K562 (cell line): Measurements from ENCODE around the gene IL17REL. TPM values are rescaled to one million over a fixed set of nuclear protein-coding genes. Genes with fewer than 3 reads are reported as not detected.
A peak's percentile ranks its signal among the peaks of the same experiment; 100 is the strongest.

Experiments used
- COPS2 ChIP-seq: fragments of 450-650 bp; conservative IDR thresholded peaks from 2 replicates; pipeline ENCODE4 v1.6.1; 2016; ENCODE audit warnings: mild to moderate bottlenecking, moderate library complexity
- ESRRA ChIP-seq: fragments of 450-650 bp; IDR thresholded peaks from 2 replicates; pipeline ENCODE4 v1.6.1; 2014; ENCODE audit warnings: low read depth, mild to moderate bottlenecking, moderate library complexity, borderline replicate concordance
- HMG20B ChIP-seq: fragments of 250-450 bp; sonication (Bioruptor Pico); IDR thresholded peaks from 2 replicates; pipeline ENCODE4 v1.5.0; 2021; ENCODE audit warnings: mild to moderate bottlenecking
- LCOR ChIP-seq: sonication (generic); formaldehyde crosslinking; IDR thresholded peaks from 2 replicates; pipeline ENCODE4 v1.8.0; 2022; ENCODE audit warnings: mild to moderate bottlenecking, missing genetic modification reagents
- MYNN ChIP-seq, 2 experiments: sonication (generic); formaldehyde crosslinking in 1 of 2; IDR thresholded peaks; 2 replicates each; pipeline versions ENCODE4 v1.5.0 to v1.6.1; 2016 to 2020; ENCODE audit warnings: antibody characterized with exemption in 1 of 2, missing genetic modification reagents in 1 of 2
- RHOXF2B ChIP-seq: fragments of 250-450 bp; sonication (Bioruptor Pico); conservative IDR thresholded peaks from 2 replicates; pipeline ENCODE4 v1.5.1; 2021
- SIRT6 ChIP-seq: IDR thresholded peaks from one replicate; pipeline ENCODE4 v1.6.1; 2012; ENCODE audit warnings: low read depth, mild to moderate bottlenecking, control low read depth, inconsistent platforms, low read length, moderate library complexity
- SMC3 ChIP-seq: conservative IDR thresholded peaks from 2 replicates; pipeline ENCODE4 v1.6.1; 2011; ENCODE audit warnings: low read depth, low read length, improper control_type of control experiment; ENCODE audit not compliant: insufficient read depth
- SP2 ChIP-seq: IDR thresholded peaks from 2 replicates; pipeline ENCODE4 v1.6.1; 2011; ENCODE audit warnings: mild to moderate bottlenecking, low read depth, low read length, moderate library complexity; ENCODE audit not compliant: poor library complexity, severe bottlenecking; ENCODE audit errors: extremely low read depth
- ZNF184 ChIP-seq: sonication (generic); formaldehyde crosslinking; IDR thresholded peaks from 2 replicates; pipeline ENCODE4 v1.5.0; 2020; ENCODE audit warnings: missing genetic modification reagents
- ZNF282 ChIP-seq: sonication (generic); formaldehyde crosslinking; IDR thresholded peaks from 2 replicates; pipeline ENCODE4 v1.8.1; 2023; ENCODE audit warnings: missing genetic modification reagents
- ZNF695 ChIP-seq: fragments of 450-650 bp; formaldehyde crosslinking; IDR thresholded peaks from 2 replicates; pipeline ENCODE4 v1.4.0; 2020; ENCODE audit warnings: mild to moderate bottlenecking, moderate library complexity
- ZNF785 ChIP-seq: fragments of 250-450 bp; sonication (Bioruptor Pico); IDR thresholded peaks from 2 replicates; pipeline ENCODE4 v1.4.0; 2020; ENCODE audit warnings: mild to moderate bottlenecking
- polyA plus RNA-seq, 8 experiments: library from polyadenylated mRNA; depleted of rRNA in 4 of 8; stranded (reverse) in 5 of 8; unstranded in 3 of 8; fragments of >200 nt; fragmentation: Nextera tagmentation in 2 of 8; fragmentation: Illumina TruSeq in 1 of 8; extraction: Ambion mirVana in 2 of 8; extraction: Trizol in 1 of 8; gene quantifications; 2 replicates each; pipeline versions ENCODE4 v1.2.1 to v1.2.3, GENCODE V29; 2011 to 2014; ENCODE audit warnings: inconsistent platforms in 1 of 8, missing spikeins in 1 of 8
- total RNA-seq, 7 experiments: library from RNA; depleted of rRNA in 6 of 7; stranded (reverse); fragments of >200 nt in 6 of 7; fragmentation: Illumina TruSeq in 2 of 7; extraction: Trizol in 2 of 7; gene quantifications; 2 replicates each; pipeline versions ENCODE4 v1.2.1 to v1.2.3, GENCODE V29; 2011 to 2021; ENCODE audit warnings: low replicate concordance in 1 of 7
- TF ChIP-seq, protein P1 (sequence below), 2 experiments: IDR thresholded peaks; 2 replicates each; pipeline ENCODE4 v1.6.1; 2011; ENCODE audit warnings: borderline replicate concordance in 1 of 2, control low read depth in 1 of 2, low read depth in 1 of 2, low read length in 1 of 2, mild to moderate bottlenecking in 1 of 2, mixed read lengths in 1 of 2, moderate library complexity in 1 of 2; ENCODE audit not compliant: insufficient read depth in 1 of 2, insufficient read length in 1 of 2, poor library complexity in 1 of 2, severe bottlenecking in 1 of 2; ENCODE audit errors: extremely low read depth in 1 of 2
- TF ChIP-seq, protein P2 (sequence below), 2 experiments: fragments of 450-650 bp in 1 of 2; sonication (generic) in 1 of 2; formaldehyde crosslinking; conservative IDR thresholded peaks; 2 replicates each; pipeline versions ENCODE4 v1.4.0 to v1.8.1; 2020 to 2022; ENCODE audit warnings: mild to moderate bottlenecking in 1 of 2, missing genetic modification reagents in 1 of 2
- TF ChIP-seq, protein P3 (sequence below): fragments of 250-450 bp; sonication (Bioruptor Pico); IDR thresholded peaks from 2 replicates; pipeline ENCODE4 v1.5.0; 2022; ENCODE audit warnings: mild to moderate bottlenecking
- TF ChIP-seq, protein P4 (sequence below): fragments of 250-450 bp; sonication (Bioruptor Pico); IDR thresholded peaks from 2 replicates; pipeline ENCODE4 v1.5.0; 2021; ENCODE audit warnings: mild to moderate bottlenecking, borderline replicate concordance
- TF ChIP-seq, protein P5 (sequence below): fragments of 450-650 bp; IDR thresholded peaks from 2 replicates; pipeline ENCODE4 v1.6.1; 2016; ENCODE audit warnings: mild to moderate bottlenecking

IL17REL gene
- total and polyA plus RNA-seq, 9 of the 15 experiments (the other 6 are each of a cell fraction or from before 2014, with no cell fraction given): 0.05 to 0.42 (median 0.11) TPM; not detected in 4

DNA sequence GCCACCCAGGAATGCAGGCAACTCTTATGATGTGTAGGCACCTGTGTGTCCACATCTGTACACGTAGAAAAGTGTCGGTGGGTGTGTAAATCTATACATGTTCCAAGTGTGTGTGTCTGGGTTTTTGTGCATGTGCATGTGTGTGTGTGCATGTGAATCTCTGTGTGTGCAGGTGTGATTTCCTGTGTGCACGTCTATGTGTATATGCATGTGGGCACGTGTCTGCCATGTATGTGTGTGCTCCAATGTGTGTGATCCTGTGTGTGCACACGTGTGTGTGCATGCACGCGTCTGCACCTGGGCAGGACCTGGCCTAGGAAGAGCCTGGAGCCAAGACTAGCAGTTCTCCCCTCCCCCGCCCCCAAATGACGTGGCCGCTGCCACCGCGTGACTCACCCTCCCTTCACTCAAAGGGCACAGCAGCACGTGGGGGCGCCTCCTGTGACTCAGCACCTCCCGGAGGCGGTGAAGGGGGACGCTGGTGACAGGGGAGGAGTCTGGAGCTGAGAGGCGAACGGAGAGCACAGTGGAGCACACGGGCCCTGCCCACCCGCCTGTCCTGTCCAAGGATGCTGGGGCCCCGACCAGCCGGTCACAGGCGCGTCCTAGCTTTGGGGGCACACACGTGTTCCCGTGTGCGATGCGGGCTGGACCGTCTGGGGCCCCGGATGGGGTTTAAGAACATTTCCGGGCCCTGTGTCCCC lies 41.9 kb downstream of the IL17REL start (continued):
- no peak for TF ChIP-seq HMG20B (CRISPR knock-in tag)
- TF ChIP-seq ZNF695 (CRISPR knock-in tag): no peak
- TF ChIP-seq, protein P1, sequence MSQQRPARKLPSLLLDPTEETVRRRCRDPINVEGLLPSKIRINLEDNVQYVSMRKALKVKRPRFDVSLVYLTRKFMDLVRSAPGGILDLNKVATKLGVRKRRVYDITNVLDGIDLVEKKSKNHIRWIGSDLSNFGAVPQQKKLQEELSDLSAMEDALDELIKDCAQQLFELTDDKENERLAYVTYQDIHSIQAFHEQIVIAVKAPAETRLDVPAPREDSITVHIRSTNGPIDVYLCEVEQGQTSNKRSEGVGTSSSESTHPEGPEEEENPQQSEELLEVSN (IDR thresholded peaks at IDR 0.05; ENCODE audit: borderline replicate concordance in 1 of 2, extremely low read depth in 1 of 2, insufficient read depth in 1 of 2, insufficient read length in 1 of 2, low read depth in 1 of 2, low read length in 1 of 2, poor library complexity in 1 of 2, severe bottlenecking in 1 of 2): peak in 1 of 2 experiments; percentile 84
- TF ChIP-seq, protein P2, sequence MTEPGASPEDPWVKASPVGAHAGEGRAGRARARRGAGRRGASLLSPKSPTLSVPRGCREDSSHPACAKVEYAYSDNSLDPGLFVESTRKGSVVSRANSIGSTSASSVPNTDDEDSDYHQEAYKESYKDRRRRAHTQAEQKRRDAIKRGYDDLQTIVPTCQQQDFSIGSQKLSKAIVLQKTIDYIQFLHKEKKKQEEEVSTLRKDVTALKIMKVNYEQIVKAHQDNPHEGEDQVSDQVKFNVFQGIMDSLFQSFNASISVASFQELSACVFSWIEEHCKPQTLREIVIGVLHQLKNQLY (CRISPR knock-in tag; conservative IDR thresholded peaks at IDR 0.05): no peak
- TF ChIP-seq COPS2: no peak
- TF ChIP-seq, protein P3, sequence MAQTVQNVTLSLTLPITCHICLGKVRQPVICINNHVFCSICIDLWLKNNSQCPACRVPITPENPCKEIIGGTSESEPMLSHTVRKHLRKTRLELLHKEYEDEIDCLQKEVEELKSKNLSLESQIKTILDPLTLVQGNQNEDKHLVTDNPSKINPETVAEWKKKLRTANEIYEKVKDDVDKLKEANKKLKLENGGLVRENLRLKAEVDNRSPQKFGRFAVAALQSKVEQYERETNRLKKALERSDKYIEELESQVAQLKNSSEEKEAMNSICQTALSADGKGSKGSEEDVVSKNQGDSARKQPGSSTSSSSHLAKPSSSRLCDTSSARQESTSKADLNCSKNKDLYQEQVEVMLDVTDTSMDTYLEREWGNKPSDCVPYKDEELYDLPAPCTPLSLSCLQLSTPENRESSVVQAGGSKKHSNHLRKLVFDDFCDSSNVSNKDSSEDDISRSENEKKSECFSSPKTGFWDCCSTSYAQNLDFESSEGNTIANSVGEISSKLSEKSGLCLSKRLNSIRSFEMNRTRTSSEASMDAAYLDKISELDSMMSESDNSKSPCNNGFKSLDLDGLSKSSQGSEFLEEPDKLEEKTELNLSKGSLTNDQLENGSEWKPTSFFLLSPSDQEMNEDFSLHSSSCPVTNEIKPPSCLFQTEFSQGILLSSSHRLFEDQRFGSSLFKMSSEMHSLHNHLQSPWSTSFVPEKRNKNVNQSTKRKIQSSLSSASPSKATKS (CRISPR knock-in tag): no peak
- TF ChIP-seq SP2: no peak
- no peak for TF ChIP-seq SIRT6
- TF ChIP-seq LCOR (CRISPR knock-in tag): no peak; the same call in 1 of the 2 replicates
- peak; percentile 62; the same call in 1 of the 2 replicates for TF ChIP-seq ESRRA
- TF ChIP-seq ZNF282 (CRISPR knock-in tag): no peak
- TF ChIP-seq ZNF184 (CRISPR knock-in tag): no peak
- no peak for TF ChIP-seq ZNF785
- TF ChIP-seq RHOXF2B (CRISPR knock-in tag): no peak
- peak; percentile 96 for TF ChIP-seq MYNN (IDR thresholded peaks at IDR 0.05)
- TF ChIP-seq MYNN (CRISPR knock-in tag; IDR thresholded peaks at IDR 0.05): no peak
- no peak for TF ChIP-seq SMC3
- TF ChIP-seq, protein P4, sequence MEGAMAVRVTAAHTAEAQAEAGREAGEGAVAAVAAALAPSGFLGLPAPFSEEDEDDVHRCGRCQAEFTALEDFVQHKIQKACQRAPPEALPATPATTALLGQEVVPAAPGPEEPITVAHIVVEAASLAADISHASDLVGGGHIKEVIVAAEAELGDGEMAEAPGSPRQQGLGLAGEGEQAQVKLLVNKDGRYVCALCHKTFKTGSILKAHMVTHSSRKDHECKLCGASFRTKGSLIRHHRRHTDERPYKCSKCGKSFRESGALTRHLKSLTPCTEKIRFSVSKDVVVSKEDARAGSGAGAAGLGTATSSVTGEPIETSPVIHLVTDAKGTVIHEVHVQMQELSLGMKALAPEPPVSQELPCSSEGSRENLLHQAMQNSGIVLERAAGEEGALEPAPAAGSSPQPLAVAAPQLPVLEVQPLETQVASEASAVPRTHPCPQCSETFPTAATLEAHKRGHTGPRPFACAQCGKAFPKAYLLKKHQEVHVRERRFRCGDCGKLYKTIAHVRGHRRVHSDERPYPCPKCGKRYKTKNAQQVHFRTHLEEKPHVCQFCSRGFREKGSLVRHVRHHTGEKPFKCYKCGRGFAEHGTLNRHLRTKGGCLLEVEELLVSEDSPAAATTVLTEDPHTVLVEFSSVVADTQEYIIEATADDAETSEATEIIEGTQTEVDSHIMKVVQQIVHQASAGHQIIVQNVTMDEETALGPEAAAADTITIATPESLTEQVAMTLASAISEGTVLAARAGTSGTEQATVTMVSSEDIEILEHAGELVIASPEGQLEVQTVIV: no peak
- TF ChIP-seq, protein P5, sequence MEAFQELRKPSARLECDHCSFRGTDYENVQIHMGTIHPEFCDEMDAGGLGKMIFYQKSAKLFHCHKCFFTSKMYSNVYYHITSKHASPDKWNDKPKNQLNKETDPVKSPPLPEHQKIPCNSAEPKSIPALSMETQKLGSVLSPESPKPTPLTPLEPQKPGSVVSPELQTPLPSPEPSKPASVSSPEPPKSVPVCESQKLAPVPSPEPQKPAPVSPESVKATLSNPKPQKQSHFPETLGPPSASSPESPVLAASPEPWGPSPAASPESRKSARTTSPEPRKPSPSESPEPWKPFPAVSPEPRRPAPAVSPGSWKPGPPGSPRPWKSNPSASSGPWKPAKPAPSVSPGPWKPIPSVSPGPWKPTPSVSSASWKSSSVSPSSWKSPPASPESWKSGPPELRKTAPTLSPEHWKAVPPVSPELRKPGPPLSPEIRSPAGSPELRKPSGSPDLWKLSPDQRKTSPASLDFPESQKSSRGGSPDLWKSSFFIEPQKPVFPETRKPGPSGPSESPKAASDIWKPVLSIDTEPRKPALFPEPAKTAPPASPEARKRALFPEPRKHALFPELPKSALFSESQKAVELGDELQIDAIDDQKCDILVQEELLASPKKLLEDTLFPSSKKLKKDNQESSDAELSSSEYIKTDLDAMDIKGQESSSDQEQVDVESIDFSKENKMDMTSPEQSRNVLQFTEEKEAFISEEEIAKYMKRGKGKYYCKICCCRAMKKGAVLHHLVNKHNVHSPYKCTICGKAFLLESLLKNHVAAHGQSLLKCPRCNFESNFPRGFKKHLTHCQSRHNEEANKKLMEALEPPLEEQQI: no peak
